Measurements from ENCODE around the gene ECE1.
A peak's percentile ranks its signal among the peaks of the same experiment; 100 is the strongest.
"Not testable (repeated sequence)": the region's sequence is repeated elsewhere in the genome, so short reads cannot be mapped to it uniquely, and the experiment has no call there.

The ECE1 gene

GRCh38 chr1:21216835-21217811 is 73.1 kb downstream of the ECE1 start:
- no peak for DNase-seq

GRCh38 chr1:21212126-21212525 is 78.1 kb downstream of the ECE1 start:
- no peak for DNase-seq

- not testable (repeated sequence) for DNase-seq
Measured at GRCh38 chr1:21208137-21208700, 82.0 kb downstream of the ECE1 start.

- no peak for DNase-seq
Measured at GRCh38 chr1:21206117-21206516, 84.1 kb downstream of the ECE1 start.

- DNase-seq, result no peak
Measured at GRCh38 chr1:21205416-21205815, 84.8 kb downstream of the ECE1 start.

- DNase-seq, result no peak
Measured at GRCh38 chr1:21201650-21202049, 88.6 kb downstream of the ECE1 start.

GRCh38 chr1:21201238-21201637 is 89.0 kb downstream of the ECE1 start:
- not testable (repeated sequence) for DNase-seq

- DNase-seq, result no peak
Measured at GRCh38 chr1:21200767-21201166, 89.5 kb downstream of the ECE1 start.

GRCh38 chr1:21198929-21199328 is 91.3 kb downstream of the ECE1 start:
- DNase-seq, result no peak

GRCh38 chr1:21192871-21193270 is 97.4 kb downstream of the ECE1 start:
- DNase-seq, result no peak

- no peak for DNase-seq
Measured at GRCh38 chr1:21192284-21192683, 98.0 kb downstream of the ECE1 start.

GRCh38 chr1:21190771-21191170 is 99.5 kb downstream of the ECE1 start:
- DNase-seq, result not testable (repeated sequence)

GRCh38 chr1:21189906-21190500 is 100.3 kb downstream of the ECE1 start:
- DNase-seq, result no peak

GRCh38 chr1:21189421-21189820 is 100.8 kb downstream of the ECE1 start:
- DNase-seq, result no peak

- no peak for DNase-seq
Measured at GRCh38 chr1:21188235-21188634, 102.0 kb downstream of the ECE1 start.

GRCh38 chr1:21185221-21185731 is 105.0 kb downstream of the ECE1 start:
- no peak for DNase-seq

GRCh38 chr1:21184276-21184675 is 106.0 kb downstream of the ECE1 start:
- DNase-seq, result no peak

GRCh38 chr1:21182181-21182731 is 108.0 kb downstream of the ECE1 start:
- DNase-seq, result no peak

GRCh38 chr1:21178271-21178670 is 112.0 kb downstream of the ECE1 start:
- not testable (repeated sequence) for DNase-seq

- DNase-seq, result peak; percentile 60
Measured at GRCh38 chr1:21176586-21177555, 113.4 kb downstream of the ECE1 start, which contains the start of gene EIF4G3. Gene EIF4G3 (minus strand): TSS chr1:21176897. CDS start chr1:21002742, 174,155 bp downstream.

- DNase-seq, result no peak
Measured at GRCh38 chr1:21175670-21176581, 114.3 kb downstream of the ECE1 start.
